ENCODE data around the gene PAN2. TPM values are rescaled to one million over a fixed set of nuclear protein-coding genes. Genes with fewer than 3 reads are reported as not detected.

The PAN2 gene
- total RNA-seq, 4 donors from 2014 or later, result 45.2 to 206 (median 58.0) TPM

DNA sequence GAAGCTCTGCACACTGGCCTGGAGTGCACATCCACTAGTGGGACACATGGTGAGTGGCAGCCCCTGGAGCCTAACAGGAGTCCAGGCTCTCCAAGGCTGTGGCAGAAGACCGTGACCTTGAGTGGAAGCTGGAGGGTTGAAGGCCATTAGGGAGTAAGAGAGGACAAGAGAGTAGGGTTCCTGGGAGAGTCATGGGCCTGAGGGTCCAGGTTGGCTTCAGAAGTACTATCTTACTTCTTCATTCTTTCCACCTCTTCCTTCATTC, 5.3 kb upstream of the PAN2 start:
- intact Hi-C loops (cut with DNase I; ENCODE audit: low total_unique reads), result no loop called here

DNA sequence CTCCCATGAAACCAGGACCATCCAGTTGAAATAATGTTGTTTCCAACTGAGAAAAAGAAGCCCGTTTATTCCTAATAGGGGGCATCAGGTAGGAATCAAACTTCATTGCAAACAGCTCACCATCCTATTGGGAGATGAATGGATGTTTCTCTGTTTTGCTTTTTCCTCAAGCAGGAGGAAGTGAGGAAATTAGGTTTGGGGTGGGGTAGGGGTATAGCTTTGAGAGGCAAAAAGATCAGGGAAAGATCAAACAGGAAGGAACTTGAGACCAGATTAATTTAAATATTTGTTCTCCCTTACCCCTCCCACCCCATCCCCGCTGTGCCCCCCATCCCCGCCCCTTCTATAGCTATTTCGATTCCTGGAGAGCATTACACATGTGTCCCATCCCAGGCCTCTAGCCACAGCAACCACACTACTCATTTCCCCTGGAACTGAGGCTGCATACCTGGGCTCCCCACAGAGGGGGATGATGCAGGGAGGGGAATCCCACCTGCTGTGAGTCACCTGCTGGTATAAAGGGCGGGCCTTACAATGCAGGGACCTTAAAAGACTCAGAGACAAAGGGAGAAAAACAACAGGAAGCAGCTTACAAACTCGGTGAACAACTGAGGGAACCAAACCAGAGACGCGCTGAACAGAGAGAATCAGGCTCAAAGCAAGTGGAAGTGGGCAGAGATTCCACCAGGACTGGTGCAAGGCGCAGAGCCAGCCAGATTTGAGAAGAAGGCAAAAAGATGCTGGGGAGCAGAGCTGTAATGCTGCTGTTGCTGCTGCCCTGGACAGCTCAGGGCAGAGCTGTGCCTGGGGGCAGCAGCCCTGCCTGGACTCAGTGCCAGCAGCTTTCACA, 4.7 kb upstream of the PAN2 start, which contains the start of gene IL23A:
IL23A (plus strand) TSS at position 577 of the 850 bp plus-strand sequence; CDS start at position 738, 161 bp downstream.
- no peaks in the 10 kb centered on the region for H3K27me3 ChIP-seq
- peaks cover 0 to 5% (median 0%) of the 10 kb centered on the region in 4 donors for H3K4me1 ChIP-seq
- no peak within 1 kb of the TSS for H3K4me3 ChIP-seq
- TF ChIP-seq, protein P1, sequence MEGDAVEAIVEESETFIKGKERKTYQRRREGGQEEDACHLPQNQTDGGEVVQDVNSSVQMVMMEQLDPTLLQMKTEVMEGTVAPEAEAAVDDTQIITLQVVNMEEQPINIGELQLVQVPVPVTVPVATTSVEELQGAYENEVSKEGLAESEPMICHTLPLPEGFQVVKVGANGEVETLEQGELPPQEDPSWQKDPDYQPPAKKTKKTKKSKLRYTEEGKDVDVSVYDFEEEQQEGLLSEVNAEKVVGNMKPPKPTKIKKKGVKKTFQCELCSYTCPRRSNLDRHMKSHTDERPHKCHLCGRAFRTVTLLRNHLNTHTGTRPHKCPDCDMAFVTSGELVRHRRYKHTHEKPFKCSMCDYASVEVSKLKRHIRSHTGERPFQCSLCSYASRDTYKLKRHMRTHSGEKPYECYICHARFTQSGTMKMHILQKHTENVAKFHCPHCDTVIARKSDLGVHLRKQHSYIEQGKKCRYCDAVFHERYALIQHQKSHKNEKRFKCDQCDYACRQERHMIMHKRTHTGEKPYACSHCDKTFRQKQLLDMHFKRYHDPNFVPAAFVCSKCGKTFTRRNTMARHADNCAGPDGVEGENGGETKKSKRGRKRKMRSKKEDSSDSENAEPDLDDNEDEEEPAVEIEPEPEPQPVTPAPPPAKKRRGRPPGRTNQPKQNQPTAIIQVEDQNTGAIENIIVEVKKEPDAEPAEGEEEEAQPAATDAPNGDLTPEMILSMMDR (IDR thresholded peaks at IDR 0.05), result no peak
- no peak for TF ChIP-seq POLR2A (IDR thresholded peaks at IDR 0.05)
- TF ChIP-seq EP300 (IDR thresholded peaks at IDR 0.05; ENCODE audit: low read depth), result no peak
- no peak for TF ChIP-seq POLR2AphosphoS5 (IDR thresholded peaks at IDR 0.05)
- intact Hi-C loops (cut with DNase I; ENCODE audit: low total_unique reads), result no loop called here
- peaks cover 0 to 7% (median 3%) of the 10 kb centered on the region in 4 donors for H3K36me3 ChIP-seq
- peak; percentile 30 for DNase-seq
- no peaks in the 10 kb centered on the region for H3K9me3 ChIP-seq
- 25 to 39% methylated on average over 8 to 9 of the region's 9 CpGs for WGBS, 2 donors (ENCODE audit: low coverage in 1 of 2)
- in situ Hi-C loops (cut with MboI; ENCODE audit: low pct_ligation_motif_present in 1 of 4, low pct_unique_long_range_greater_than_20kb in 1 of 4, low sequenced_read_pairs in 3 of 4), result loop anchor here in 1 of 4 donors (25.0 kb wide), 1 partner anchor 124 kb away; the partner anchor contains the start of genes MIP and SPRYD4
- H3K27ac ChIP-seq, result peak within 1 kb of the TSS; percentile 5 to 56 (median 27)

More for the DNA sequence above, 5.3 kb upstream of the PAN2 start:
- no peaks in the 10 kb centered on the region for H3K9me3 ChIP-seq
- in situ Hi-C loops (cut with MboI; ENCODE audit: low pct_ligation_motif_present in 1 of 4, low pct_unique_long_range_greater_than_20kb in 1 of 4, low sequenced_read_pairs in 3 of 4), result loop anchor here in 1 of 4 donors (25.0 kb wide), 1 partner anchor 123 kb away; the partner anchor contains the start of genes MIP and SPRYD4
- H3K4me1 ChIP-seq, result peaks cover 0 to 5% (median 0%) of the 10 kb centered on the region in 4 donors
- peak overlapping the region; percentile 5 to 56 (median 27) for H3K27ac ChIP-seq
- TF ChIP-seq, protein P1 (IDR thresholded peaks at IDR 0.05), result no peak
- TF ChIP-seq EP300 (IDR thresholded peaks at IDR 0.05; ENCODE audit: low read depth) (no peak), POLR2AphosphoS5 (IDR thresholded peaks at IDR 0.05) (no peak), POLR2A (IDR thresholded peaks at IDR 0.05) (no peak)
- H3K36me3 ChIP-seq, result peaks cover 0 to 12% (median 6%) of the 10 kb centered on the region in 4 donors
- no peak for DNase-seq
- no peak overlapping the region for H3K4me3 ChIP-seq
- WGBS, 2 donors (ENCODE audit: low coverage in 1 of 2), result 100% methylated on average over 1 of the region's 1 CpG
- H3K27me3 ChIP-seq, result no peaks in the 10 kb centered on the region

DNA sequence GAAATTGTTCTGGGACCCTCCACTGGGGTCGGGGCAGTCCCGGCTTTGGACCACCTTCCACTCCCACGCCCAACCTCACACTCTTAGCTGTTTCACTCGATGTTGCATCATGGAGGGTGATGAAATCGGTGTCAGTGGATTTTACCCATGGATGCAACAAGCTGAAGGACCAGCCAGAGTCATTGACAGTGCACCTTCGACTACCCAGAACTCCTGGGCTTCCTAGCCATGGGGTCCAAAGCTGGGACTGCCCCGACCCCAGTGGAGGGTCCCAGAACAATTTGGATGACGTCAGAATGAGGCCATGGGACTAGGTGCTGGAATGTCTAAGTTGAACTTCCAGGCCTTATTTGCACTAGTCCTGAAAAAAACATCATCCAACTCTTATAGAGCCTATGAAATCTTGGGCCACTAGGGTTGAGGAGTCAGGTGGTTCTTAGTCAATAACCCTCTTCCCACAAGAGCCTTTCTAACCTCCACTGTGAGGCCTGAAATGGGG, 4.0 kb upstream of the PAN2 start:
- TF ChIP-seq POLR2A (IDR thresholded peaks at IDR 0.05) (no peak), POLR2AphosphoS5 (IDR thresholded peaks at IDR 0.05) (no peak), EP300 (IDR thresholded peaks at IDR 0.05; ENCODE audit: low read depth) (no peak)
- TF ChIP-seq, protein P1 (IDR thresholded peaks at IDR 0.05), result no peak
- in situ Hi-C loops (cut with MboI; ENCODE audit: low pct_ligation_motif_present in 1 of 4, low pct_unique_long_range_greater_than_20kb in 1 of 4, low sequenced_read_pairs in 3 of 4) (loop anchor here in 1 of 4 donors (25.0 kb wide), 1 partner anchor 124 kb away; the partner anchor contains the start of genes MIP and SPRYD4), intact Hi-C loops (cut with DNase I; ENCODE audit: low total_unique reads) (no loop called here)
- no peak overlapping the region for H3K27ac ChIP-seq
- peaks cover 0 to 9% (median 3%) of the 10 kb centered on the region in 4 donors for H3K4me1 ChIP-seq
- DNase-seq, result no peak
- H3K4me3 ChIP-seq, result no peak overlapping the region
- WGBS, 2 donors (ENCODE audit: low coverage in 1 of 2), result 60 to 85% methylated on average over 1 to 8 of the region's 8 CpGs
- no peaks in the 10 kb centered on the region for H3K9me3 ChIP-seq
- no peaks in the 10 kb centered on the region for H3K27me3 ChIP-seq
- peaks cover 0 to 4% (median 0%) of the 10 kb centered on the region in 4 donors for H3K36me3 ChIP-seq
